Left renal cortex interstitium (tissue), 4 donors: Measurements from ENCODE around the gene PACS1. TPM values are rescaled to one million over a fixed set of nuclear protein-coding genes. Genes with fewer than 3 reads are reported as not detected.

Experiments
- DNase-seq, 4 donors: peaks; one replicate each; pipeline ENCODE4 v3.0.0-alpha.2; 2013; ENCODE audit warnings: low read depth in 4 of 4, low spot score in 2 of 4, missing footprints in 1 of 4
- polyA plus RNA-seq, 4 donors: library from polyadenylated mRNA; unstranded; fragments of 120-200 nt; gene quantifications; one replicate each; pipeline ENCODE4 v1.2.1, GENCODE V29; 2013; ENCODE audit not compliant: insufficient read length in 4 of 4

The PACS1 gene
- polyA plus RNA-seq, 4 donors = 38.5 to 57.0 (median 50.4) TPM

DNA sequence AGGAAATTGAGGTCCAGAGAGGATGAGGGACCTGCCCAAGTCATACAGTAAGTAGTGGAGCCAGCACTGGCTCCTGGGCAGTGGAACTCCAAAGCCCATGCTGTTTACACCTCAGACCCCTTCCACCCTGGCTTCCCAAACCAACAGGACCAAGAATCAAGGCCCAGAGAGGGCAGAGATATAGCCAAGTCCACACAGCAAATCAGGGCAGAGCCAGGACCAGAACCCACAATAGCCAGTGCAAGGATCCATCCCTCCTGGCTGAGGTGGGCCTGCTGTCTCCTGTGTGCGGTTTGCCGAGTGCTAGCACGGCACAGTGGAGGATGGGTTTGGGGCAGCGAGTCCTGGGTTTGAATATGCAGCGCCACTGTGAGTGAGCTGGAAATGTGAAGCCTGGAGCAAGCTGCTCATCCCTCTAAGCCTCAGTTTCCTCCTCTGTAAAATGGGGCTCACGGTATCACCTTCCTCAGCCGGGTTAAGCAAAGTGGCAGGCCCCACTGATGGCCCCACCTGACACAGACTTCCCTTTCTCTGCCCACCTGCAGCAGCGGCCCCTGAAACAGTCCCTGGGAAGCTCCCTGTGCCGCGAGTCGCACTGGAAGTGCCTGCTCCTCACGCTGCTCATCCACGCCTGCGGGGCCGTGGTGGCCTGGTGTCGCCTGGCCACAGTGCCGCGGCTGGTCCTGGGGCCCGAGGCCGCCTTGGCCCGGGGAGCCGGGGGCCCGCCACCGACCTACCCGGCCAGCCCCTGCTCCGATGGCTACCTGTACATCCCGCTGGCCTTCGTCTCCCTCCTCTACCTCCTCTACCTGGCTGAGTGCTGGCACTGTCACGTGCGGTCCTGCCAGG is 223.9 kb downstream of the PACS1 start:
- DNase-seq = no peak

Other genes with a start within 250 kb of the PACS1 start
- 1 to 10 TPM; 1.4 to 4.9 (median 2.5) TPM for gene SNX32, start 236.3 kb upstream of the PACS1 start, polyA plus RNA-seq
- gene CFL1, start 212.1 kb upstream of the PACS1 start, polyA plus RNA-seq = 100 to 1,000 TPM; 733 to 901 (median 785) TPM
- gene MUS81, start 209.8 kb upstream of the PACS1 start, polyA plus RNA-seq = 10 to 100 TPM; 41.7 to 67.3 (median 55.7) TPM
- gene EFEMP2, start 197.5 kb upstream of the PACS1 start, polyA plus RNA-seq = 100 to 1,000 TPM in 3 of 4 donors, 10 to 100 TPM in 1; 96.5 to 170 (median 123) TPM
- 1 to 10 TPM in 3 of 4 donors, under 1 TPM in 1; 0.77 to 1.6 (median 1.3) TPM for gene CTSW, start 190.4 kb upstream of the PACS1 start, polyA plus RNA-seq
- 100 to 1,000 TPM in 1 of 4 donors, 10 to 100 TPM in 3; 91.1 to 106 (median 96.7) TPM for gene FIBP, start 181.8 kb upstream of the PACS1 start, polyA plus RNA-seq
- 10 to 100 TPM in 2 of 4 donors, 1 to 10 TPM in 2; 7.6 to 19.9 (median 11.7) TPM for gene CCDC85B, start 179.6 kb upstream of the PACS1 start, polyA plus RNA-seq
- gene FOSL1, start 169.9 kb upstream of the PACS1 start, polyA plus RNA-seq = under 1 TPM; 0.11 to 0.30 (median 0.18) TPM
- 10 to 100 TPM; 31.8 to 49.9 (median 41.7) TPM for gene C11orf68, start 151.2 kb upstream of the PACS1 start, polyA plus RNA-seq
- 100 to 1,000 TPM in 2 of 4 donors, 10 to 100 TPM in 2; 73.3 to 131 (median 95.7) TPM for gene DRAP1, start 150.8 kb upstream of the PACS1 start, polyA plus RNA-seq
- gene TSGA10IP, start 124.8 kb upstream of the PACS1 start, polyA plus RNA-seq = under 1 TPM in 1 of 4 donors, not detected in 3; 0.52 TPM
- gene SART1, start 108.5 kb upstream of the PACS1 start, polyA plus RNA-seq = 10 to 100 TPM; 45.3 to 57.6 (median 52.4) TPM
- 10 to 100 TPM; 25.3 to 32.7 (median 28.4) TPM for gene EIF1AD, start 68.1 kb upstream of the PACS1 start, polyA plus RNA-seq
- gene BANF1, start 67.8 kb upstream of the PACS1 start, polyA plus RNA-seq = 100 to 1,000 TPM; 218 to 315 (median 264) TPM
- not detected for gene CST6, start 58.3 kb upstream of the PACS1 start, polyA plus RNA-seq
- not detected for gene CATSPER1, start 43.8 kb upstream of the PACS1 start, polyA plus RNA-seq
- gene GAL3ST3, start 21.1 kb upstream of the PACS1 start, polyA plus RNA-seq = 1 to 10 TPM; 3.7 to 8.6 (median 5.9) TPM
- gene SF3B2, start 17.9 kb upstream of the PACS1 start, polyA plus RNA-seq = 100 to 1,000 TPM; 221 to 254 (median 237) TPM
- gene KLC2, start 187.4 kb downstream of the PACS1 start, polyA plus RNA-seq = 10 to 100 TPM; 14.7 to 31.0 (median 25.7) TPM
- gene RAB1B, start 198.4 kb downstream of the PACS1 start, polyA plus RNA-seq = 100 to 1,000 TPM; 122 to 168 (median 138) TPM
- gene CNIH2, start 207.9 kb downstream of the PACS1 start, polyA plus RNA-seq = 1 to 10 TPM; 3.3 to 4.9 (median 4.2) TPM
- gene YIF1A, start 218.9 kb downstream of the PACS1 start, polyA plus RNA-seq = 10 to 100 TPM; 51.4 to 68.7 (median 57.8) TPM
- gene TMEM151A, start 221.6 kb downstream of the PACS1 start, polyA plus RNA-seq = under 1 TPM in 2 of 4 donors, not detected in 2; 0.12 to 0.24 TPM
- 100 to 1,000 TPM in 1 of 4 donors, 10 to 100 TPM in 3; 56.9 to 102 (median 72.8) TPM for gene CD248, start 246.8 kb downstream of the PACS1 start, polyA plus RNA-seq